ENCODE measurements around the gene NR2F6.

The NR2F6 gene

DNA sequence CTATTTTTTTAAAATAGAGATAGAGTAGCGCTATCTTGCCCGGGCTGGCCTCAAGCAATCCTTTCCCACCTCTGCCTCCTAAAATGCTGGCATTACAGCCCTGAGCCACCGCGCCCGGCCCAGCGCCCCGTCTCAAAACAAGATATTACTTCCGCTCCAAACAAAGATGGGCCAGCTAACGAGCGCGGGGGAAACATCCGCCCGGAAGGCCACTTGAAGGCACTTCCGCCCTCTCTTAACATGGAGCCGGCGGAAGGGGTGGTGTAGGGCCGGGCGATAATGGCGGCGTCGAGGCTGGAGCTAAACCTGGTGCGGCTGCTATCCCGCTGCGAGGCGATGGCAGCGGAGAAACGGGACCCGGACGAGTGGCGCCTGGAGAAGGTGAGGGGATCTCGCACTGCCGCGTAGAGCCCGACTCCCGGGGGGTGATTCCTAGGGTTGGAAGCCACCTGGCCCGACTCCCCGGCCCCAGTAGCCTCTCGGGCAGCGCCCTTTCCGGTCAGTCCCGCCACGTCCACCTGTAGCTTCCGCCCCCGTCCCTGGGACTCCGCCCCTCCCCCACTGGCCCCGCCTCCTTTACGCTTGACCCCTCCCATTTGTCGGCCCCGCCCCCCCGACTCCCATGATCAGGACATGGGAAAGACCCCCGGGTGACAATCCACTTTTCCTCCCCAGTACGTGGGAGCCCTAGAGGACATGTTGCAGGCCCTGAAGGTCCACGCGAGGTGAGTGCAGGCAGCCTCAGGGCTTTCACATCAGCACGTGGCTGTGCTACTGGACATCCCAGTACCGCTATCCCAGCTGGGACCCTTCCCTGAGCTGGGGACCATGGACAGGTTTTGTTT, 30.4 kb downstream of the NR2F6 start, which contains the start of gene USE1:
USE1 (plus strand) TSS at position 231 of the 845 bp plus-strand sequence; CDS start at position 280, 49 bp downstream.
- peaks cover 60% of the 10 kb centered on the region for H3K36me3 ChIP-seq (ENCODE audit: control insufficient read depth, low read length)
- H4K20me1 ChIP-seq (ENCODE audit: control insufficient read depth, insufficient read depth, low read depth, low read length), result no peaks in the 10 kb centered on the region
- peak within 1 kb of the TSS; percentile 81 for H3K4me3 ChIP-seq (ENCODE audit: low read length)
- peaks cover 30% of the 10 kb centered on the region for H3K4me1 ChIP-seq (ENCODE audit: control insufficient read depth, low read length)
- TF ChIP-seq, protein P1, sequence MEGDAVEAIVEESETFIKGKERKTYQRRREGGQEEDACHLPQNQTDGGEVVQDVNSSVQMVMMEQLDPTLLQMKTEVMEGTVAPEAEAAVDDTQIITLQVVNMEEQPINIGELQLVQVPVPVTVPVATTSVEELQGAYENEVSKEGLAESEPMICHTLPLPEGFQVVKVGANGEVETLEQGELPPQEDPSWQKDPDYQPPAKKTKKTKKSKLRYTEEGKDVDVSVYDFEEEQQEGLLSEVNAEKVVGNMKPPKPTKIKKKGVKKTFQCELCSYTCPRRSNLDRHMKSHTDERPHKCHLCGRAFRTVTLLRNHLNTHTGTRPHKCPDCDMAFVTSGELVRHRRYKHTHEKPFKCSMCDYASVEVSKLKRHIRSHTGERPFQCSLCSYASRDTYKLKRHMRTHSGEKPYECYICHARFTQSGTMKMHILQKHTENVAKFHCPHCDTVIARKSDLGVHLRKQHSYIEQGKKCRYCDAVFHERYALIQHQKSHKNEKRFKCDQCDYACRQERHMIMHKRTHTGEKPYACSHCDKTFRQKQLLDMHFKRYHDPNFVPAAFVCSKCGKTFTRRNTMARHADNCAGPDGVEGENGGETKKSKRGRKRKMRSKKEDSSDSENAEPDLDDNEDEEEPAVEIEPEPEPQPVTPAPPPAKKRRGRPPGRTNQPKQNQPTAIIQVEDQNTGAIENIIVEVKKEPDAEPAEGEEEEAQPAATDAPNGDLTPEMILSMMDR (IDR thresholded peaks at IDR 0.05; ENCODE audit: low read depth, low read length, poor library complexity, severe bottlenecking), result no peak
- no peak for TF ChIP-seq EZH2phosphoT487 (IDR thresholded peaks at IDR 0.05; ENCODE audit: borderline replicate concordance, low read length)
- H3K4me2 ChIP-seq (ENCODE audit: low read length), result peak within 1 kb of the TSS; percentile 89
- peaks cover 8% of the 10 kb centered on the region for H3F3A ChIP-seq (ENCODE audit: control insufficient read depth, insufficient read depth)
- peak within 1 kb of the TSS; percentile 69 for H3K27ac ChIP-seq (ENCODE audit: low read depth, low read length)
- no peaks in the 10 kb centered on the region for H3K9me2 ChIP-seq (replicated peaks; ENCODE audit: control insufficient read depth, low read length)
- no peaks in the 10 kb centered on the region for H3K9me3 ChIP-seq (ENCODE audit: control insufficient read depth, insufficient read depth, low read length)
- no peaks in the 10 kb centered on the region for H3K27me3 ChIP-seq (ENCODE audit: control insufficient read depth, low read length)
- H3K79me2 ChIP-seq (ENCODE audit: control insufficient read depth, low read length), result peaks cover 7% of the 10 kb centered on the region

GRCh38 chr19:17214508-17215126, 31.1 kb downstream of the NR2F6 start:
- Histone ChIP-seq H3K4me3 (ENCODE audit: low read length) (peak overlapping the region; percentile 81), H3K27ac (ENCODE audit: low read depth, low read length) (peak overlapping the region; percentile 69), H3K27me3 (ENCODE audit: control insufficient read depth, low read length) (no peaks in the 10 kb centered on the region), H3K4me2 (ENCODE audit: low read length) (peak overlapping the region; percentile 89), H3K9me3 (ENCODE audit: control insufficient read depth, insufficient read depth, low read length) (no peaks in the 10 kb centered on the region), H3K4me1 (ENCODE audit: control insufficient read depth, low read length) (peaks cover 38% of the 10 kb centered on the region), H3F3A (ENCODE audit: control insufficient read depth, insufficient read depth) (peaks cover 8% of the 10 kb centered on the region), H3K36me3 (ENCODE audit: control insufficient read depth, low read length) (peaks cover 66% of the 10 kb centered on the region), H3K79me2 (ENCODE audit: control insufficient read depth, low read length) (peaks cover 7% of the 10 kb centered on the region), H3K9me2 (replicated peaks; ENCODE audit: control insufficient read depth, low read length) (no peaks in the 10 kb centered on the region), H4K20me1 (ENCODE audit: control insufficient read depth, insufficient read depth, low read depth, low read length) (peaks cover 3% of the 10 kb centered on the region; the same call in 1 of the 2 replicates)
- no peak for TF ChIP-seq EZH2phosphoT487 (IDR thresholded peaks at IDR 0.05; ENCODE audit: borderline replicate concordance, low read length)
- TF ChIP-seq, protein P1 (IDR thresholded peaks at IDR 0.05; ENCODE audit: low read depth, low read length, poor library complexity, severe bottlenecking), result no peak

DNA sequence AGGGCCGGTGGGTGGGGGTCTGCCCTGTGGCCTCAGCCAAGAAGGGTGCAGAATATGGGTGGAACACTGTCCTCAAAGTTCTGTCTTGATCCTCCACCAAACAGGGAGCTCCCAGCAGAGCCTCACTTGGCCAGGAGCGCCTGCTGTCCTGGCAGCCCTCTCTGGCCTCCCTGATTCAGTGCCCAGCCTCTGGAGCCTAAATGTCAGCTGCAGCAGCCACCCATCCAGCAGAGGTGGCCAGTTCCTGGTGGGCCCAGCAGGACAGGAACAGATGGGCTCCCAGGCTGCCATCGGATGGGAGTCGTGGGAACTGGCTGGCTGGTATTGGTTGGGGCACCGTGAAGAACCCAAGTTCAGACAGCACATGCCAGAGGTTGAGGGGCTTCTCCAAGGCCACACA, 32.4 kb downstream of the NR2F6 start:
- H3K4me2 ChIP-seq (ENCODE audit: low read length), result no peak overlapping the region
- no peak for TF ChIP-seq EZH2phosphoT487 (IDR thresholded peaks at IDR 0.05; ENCODE audit: borderline replicate concordance, low read length)
- TF ChIP-seq, protein P1 (IDR thresholded peaks at IDR 0.05; ENCODE audit: low read depth, low read length, poor library complexity, severe bottlenecking), result no peak
- no peaks in the 10 kb centered on the region for H3K9me3 ChIP-seq (ENCODE audit: control insufficient read depth, insufficient read depth, low read length)
- H3K36me3 ChIP-seq (ENCODE audit: control insufficient read depth, low read length), result peaks cover 70% of the 10 kb centered on the region
- H3K4me3 ChIP-seq (ENCODE audit: low read length), result no peak overlapping the region
- peaks cover 50% of the 10 kb centered on the region for H3K4me1 ChIP-seq (ENCODE audit: control insufficient read depth, low read length)
- no peak overlapping the region for H3K27ac ChIP-seq (ENCODE audit: low read depth, low read length)
- peaks cover 7% of the 10 kb centered on the region for H3K79me2 ChIP-seq (ENCODE audit: control insufficient read depth, low read length)
- H3K27me3 ChIP-seq (ENCODE audit: control insufficient read depth, low read length), result no peaks in the 10 kb centered on the region
- peaks cover 3% of the 10 kb centered on the region; the same call in 1 of the 2 replicates for H4K20me1 ChIP-seq (ENCODE audit: control insufficient read depth, insufficient read depth, low read depth, low read length)
- no peaks in the 10 kb centered on the region for H3K9me2 ChIP-seq (replicated peaks; ENCODE audit: control insufficient read depth, low read length)
- peaks cover 16% of the 10 kb centered on the region for H3F3A ChIP-seq (ENCODE audit: control insufficient read depth, insufficient read depth)
